HT-29 (cell line): ENCODE results near the gene DISC1. TPM values are rescaled to one million over a fixed set of nuclear protein-coding genes. Genes with fewer than 3 reads are reported as not detected.
"Not testable (repeated sequence)": the region's sequence is repeated elsewhere in the genome, so short reads cannot be mapped to it uniquely, and the experiment has no call there.

Experiments
- DNase-seq: peaks from one replicate; pipeline ENCODE4 v3.0.0-alpha.2; 2015; ENCODE audit warnings: low spot score
- total RNA-seq: library from RNA; depleted of rRNA; stranded (reverse); fragments of >200 nt; shearing (Covaris generic); gene quantifications from 2 replicates; pipeline ENCODE4 v1.2.3, GENCODE V29; 2014

DISC1 gene
- total RNA-seq, 1 experiment from 2014 or later = 0.33 TPM

GRCh38 chr1:231767471-231767870 is 140.9 kb downstream of the DISC1 start:
- DNase-seq = no peak

- DNase-seq = no peak
These were observed 141.8 kb downstream of the DISC1 start for GRCh38 chr1:231768416-231768815.

GRCh38 chr1:231770506-231771175 is 144.1 kb downstream of the DISC1 start:
- no peak for DNase-seq

DNA sequence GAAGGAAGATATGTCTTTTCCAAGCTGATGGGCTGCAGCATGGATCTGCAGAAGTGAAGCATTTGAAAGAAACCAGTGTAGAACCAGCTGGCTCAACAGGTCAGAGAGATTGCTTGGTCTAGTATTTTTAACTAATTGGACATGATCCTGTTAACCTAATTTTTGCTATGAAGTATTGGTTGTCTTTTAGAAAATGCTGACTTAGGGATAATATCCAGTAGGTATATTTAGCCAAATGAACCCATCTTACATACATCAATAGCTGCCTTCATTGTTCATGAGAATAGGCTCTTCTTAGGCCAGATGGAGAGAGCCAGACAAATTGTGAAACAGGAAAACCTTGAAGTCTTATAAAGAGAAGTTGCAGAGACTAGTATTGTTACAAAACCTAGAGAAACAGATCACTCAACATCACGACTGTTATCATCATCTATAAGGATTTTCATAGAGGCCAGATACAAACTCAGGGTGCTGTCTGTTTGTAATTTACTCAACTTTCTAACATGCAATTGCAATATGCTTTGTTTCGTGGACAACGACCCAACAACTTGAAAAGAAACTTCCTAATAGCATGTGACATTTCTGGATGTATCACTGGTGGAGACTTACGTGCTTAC is 148.2 kb downstream of the DISC1 start:
- DNase-seq = no peak

GRCh38 chr1:231776010-231776756 is 149.6 kb downstream of the DISC1 start:
- no peak for DNase-seq

- no peak for DNase-seq
These were observed 150.1 kb downstream of the DISC1 start for GRCh38 chr1:231776757-231777062.

GRCh38 chr1:231778009-231778719 is 151.6 kb downstream of the DISC1 start:
- peak; percentile 42 for DNase-seq

DNA sequence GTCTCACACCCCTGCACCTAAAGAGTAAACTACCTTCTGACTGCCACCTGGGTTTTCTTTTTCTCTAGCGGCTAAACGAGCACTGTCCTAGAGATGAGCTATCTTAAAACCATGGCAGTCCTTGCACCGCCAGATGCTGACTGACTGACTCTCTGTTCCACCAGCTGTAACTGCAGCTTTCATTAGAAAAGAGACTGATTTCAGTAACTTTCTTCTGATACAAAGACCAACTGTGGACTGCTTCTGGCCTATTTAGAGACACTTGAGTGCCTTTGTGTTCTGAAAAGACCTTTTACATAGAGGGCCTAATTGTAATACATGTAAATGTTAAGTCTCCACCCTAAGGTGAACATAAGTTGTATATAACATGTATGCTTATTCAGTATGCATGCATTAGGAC is 152.5 kb downstream of the DISC1 start:
- DNase-seq = no peak

- no peak for DNase-seq
These were observed 155.3 kb downstream of the DISC1 start for GRCh38 chr1:231781892-231782291.

- DNase-seq = not testable (repeated sequence)
These were observed 158.5 kb downstream of the DISC1 start for GRCh38 chr1:231785073-231785472.

DNA sequence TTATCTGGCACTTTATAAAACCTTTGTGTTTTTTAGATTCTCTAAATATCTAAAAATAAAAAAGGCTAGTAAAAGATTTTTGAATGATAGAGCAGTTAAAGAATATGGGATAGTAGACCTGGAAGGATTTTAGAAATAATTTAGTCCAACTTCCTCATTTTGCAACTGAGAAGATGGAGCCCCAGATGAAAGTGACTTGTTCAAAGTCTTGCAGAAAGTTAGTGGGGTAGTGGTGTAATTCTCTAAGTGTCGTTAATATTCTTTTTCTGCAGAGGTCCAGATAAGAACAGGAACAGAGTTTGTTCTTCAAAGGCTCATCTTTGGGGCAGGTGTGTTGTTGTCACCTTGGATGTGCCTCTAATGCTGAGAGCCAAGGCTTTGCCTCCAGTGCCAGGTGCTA is 159.5 kb downstream of the DISC1 start:
- DNase-seq = no peak

DNA sequence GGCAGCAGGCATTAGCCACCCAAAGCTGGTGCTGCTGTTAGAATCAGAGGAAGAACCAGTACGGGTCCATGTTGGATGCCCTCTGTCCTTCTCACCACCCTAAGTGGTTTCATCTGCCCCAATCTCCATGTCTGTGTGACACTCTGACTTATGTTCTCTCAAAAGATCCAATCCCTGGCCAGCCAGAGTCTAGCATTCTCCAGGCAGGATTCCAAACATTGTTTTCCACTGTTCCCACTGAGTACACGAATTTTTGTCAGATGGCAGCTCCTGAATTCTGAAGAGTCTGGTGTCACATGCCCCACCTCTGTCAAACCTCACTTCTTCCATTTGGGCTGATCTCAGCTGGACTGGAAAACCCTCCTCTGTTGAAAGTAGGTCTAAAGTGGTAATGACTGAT is 166.0 kb downstream of the DISC1 start:
- DNase-seq = no peak

GRCh38 chr1:231793893-231794292 is 167.3 kb downstream of the DISC1 start:
- no peak for DNase-seq

DNA sequence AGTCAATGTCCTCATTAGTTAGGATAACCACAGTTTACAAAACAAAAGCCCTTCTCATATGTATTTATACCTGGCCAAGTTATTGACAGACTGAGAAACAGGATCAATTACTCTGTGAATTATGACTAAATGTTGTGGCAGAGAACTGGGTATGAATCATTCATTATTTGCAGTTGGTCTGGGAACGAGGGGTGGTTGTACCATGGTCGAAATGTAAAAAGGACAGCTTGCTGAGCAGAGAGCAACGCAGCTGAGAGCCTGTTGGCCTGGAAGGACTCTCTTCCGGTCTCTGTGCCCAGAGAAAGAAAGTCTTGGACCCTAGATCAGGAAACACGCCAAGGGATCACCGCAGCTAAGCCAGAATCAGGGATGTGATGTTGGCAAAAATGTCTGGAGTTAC is 169.6 kb downstream of the DISC1 start:
- no peak for DNase-seq

- no peak for DNase-seq
These were observed 172.9 kb downstream of the DISC1 start for GRCh38 chr1:231799363-231799986.

DNA sequence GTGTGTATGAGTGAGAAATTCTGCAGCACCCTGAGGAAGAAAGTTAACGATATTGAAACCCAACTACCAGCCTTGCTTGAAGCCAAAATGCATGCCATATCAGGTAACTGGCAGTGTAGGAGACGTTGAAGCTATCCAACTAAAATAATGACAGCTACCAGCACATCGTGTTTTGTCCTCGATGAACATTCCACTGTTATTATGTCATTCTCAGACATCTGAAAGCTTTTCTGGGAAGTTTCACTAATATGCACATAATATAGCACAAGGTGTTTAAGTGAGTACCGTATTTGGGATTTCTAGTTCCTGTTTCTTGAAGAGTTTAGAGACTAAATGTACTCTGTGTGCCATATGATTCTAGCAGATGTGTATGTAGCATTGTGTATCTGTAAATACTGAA is 173.5 kb downstream of the DISC1 start:
- DNase-seq = no peak

DNA sequence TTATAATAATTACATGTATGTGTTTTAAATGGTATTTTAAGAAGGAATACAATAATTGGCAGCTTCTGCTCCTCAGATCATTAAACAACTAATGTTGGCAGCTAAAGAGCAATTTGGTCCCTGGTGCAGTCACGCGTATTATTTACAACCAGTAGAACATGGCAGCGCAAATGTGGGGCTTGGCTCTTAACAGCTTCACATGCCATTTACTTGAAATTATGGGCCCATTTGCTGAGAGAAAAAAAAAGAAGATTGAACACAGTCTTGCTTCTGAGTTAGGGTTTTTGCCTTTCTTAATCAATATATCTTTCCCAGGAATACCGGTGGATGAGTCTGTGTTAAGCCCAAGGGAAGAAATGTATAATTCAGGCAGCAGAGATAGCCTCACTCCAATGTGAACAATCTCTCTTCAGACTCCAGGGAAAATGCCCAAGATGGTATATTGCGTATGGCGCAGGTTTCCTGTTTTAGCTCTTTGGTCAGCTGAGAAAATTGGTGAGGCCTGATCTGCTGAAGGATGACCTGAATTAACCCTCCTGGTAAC is 174.5 kb downstream of the DISC1 start:
- DNase-seq = no peak

GRCh38 chr1:231803353-231803752 is 176.8 kb downstream of the DISC1 start:
- DNase-seq = no peak

GRCh38 chr1:231806623-231807495 is 180.3 kb downstream of the DISC1 start:
- peak; percentile 71 for DNase-seq

DNA sequence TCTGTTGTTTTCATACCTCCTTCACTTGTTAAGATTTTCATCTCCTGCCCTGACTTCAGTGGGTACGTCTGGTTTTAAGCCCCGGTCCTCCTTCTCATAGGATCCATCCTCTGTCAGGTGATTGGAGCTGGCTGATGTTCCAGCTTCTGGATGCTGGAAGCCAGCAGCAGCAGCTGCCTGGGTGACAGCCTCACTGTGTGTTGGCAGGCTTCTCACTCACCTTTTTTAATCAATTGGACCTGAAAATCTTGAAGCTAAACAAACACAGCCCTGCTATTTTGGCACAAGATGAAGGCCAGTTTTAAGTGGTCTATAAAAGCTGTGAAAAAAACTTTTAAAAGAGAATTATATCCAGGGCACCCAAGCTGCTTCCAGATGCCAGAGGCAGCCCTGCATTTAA is 181.0 kb downstream of the DISC1 start:
- DNase-seq = no peak

- DNase-seq = no peak
These were observed 181.5 kb downstream of the DISC1 start for GRCh38 chr1:231808116-231808515.
